T-helper 22 cell (primary cell): ENCODE results near the gene PRR23E.

Experiments
- DNase-seq: peaks from one replicate; pipeline ENCODE4 v3.0.0-alpha.2; 2020; ENCODE audit warnings: low read depth

PRR23E gene

DNA sequence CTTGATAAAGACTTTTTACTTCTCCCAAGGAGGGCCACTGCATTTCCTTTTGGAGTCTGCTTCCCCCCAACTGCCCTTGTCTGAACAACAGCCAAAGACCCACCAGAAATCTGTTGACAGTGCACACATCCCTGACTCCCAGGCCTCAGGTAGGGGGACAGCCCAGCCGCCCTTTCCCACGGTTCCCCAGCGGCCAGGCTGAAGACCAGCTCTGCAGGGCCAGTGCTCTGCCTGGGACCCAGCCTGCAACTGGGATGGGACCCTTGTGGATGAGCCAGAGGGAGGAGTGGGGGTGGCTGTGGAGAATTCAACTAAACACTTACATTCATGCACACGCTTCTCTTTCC is 8.1 kb upstream of the PRR23E start:
- no peak for DNase-seq

DNA sequence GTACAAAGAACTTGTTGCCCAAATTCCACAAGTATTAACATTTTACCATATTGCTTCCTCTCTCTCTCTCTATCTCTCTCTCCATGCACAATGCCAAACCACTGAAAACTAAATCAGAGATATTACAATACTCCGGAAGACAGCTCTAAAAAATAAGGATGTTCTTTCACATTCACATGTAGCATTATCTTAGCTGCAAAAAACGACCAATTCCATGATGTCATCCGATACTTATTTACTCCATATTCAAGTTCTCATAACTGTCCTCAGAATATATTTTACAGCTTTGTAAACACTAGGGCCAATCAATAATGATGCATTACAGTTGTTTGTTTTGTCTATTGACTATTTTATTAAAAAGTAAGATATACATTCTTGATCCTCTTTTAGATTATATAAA is 7.7 kb upstream of the PRR23E start:
- DNase-seq: no peak

DNA sequence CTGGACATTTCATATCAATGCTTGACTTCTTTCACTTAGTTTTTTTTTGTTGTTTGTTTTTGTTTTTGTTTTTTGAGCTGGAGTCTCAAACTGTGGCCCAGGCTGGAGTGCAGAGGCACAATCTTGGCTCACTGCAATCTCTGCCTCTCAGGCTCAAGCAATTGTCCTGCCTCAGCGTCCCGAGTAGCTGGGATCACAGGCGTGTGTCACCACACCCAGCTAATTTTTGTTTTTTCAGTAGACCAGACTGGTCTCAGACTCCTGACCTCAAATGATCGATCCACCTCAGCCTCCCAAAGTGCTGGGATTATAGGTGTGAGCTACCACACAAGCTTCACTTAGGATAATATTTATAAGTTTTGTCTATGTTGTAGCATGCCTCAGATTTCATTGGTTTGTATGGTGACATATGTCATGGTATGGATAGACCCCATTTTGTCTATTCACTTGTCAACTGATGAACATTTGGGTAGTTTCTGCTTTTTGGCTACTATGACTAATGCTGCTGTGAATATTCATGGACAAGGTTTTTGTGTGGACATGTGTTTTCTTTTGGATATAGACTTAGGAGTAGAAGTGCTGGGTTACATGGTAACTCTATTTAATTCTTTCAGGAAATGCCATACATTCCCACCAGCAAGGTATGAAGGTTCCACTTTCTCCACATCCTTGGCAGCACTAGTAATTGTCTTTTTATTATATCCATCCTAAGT is 6.8 kb upstream of the PRR23E start:
- no peak for DNase-seq

DNA sequence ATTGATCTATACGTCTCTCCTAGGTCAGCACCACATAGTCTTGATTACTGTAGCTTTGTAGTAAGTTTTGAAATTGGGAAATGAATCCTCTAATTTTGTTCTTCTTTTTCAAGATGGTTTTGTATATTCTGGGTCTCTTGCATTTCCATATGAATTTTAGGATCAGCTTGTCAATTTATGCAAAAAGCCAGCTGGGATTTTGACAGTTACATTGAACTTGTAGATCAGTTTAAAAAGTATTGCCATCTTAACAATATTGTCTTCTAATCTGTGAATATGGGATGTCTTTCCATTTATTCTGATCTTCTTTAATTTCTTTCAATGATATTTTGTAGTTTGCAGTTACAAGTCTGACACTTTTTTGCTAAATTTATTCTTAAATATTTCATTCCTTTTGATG is 5.6 kb upstream of the PRR23E start:
- no peak for DNase-seq

DNA sequence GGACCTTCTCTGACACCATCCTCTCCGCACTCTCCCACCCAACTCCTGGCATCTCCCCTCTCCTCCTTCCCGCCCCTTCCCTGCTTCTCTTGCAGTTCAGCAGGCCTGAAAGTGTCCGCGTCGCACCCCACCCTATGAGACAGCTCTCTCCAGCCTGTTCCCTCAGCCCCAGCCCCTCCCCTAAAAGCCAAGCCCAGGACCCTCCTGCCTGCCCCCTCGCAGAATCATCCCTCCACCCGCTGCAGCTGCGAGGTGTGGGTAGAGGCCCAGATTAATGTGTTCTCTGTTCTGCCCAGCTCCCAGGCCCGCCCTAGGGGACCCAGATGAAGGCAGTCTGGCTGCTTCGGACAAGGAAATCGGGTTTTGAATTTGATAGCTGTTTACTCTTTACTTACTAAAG is 410 bp downstream of the PRR23E start:
- DNase-seq: no peak

DNA sequence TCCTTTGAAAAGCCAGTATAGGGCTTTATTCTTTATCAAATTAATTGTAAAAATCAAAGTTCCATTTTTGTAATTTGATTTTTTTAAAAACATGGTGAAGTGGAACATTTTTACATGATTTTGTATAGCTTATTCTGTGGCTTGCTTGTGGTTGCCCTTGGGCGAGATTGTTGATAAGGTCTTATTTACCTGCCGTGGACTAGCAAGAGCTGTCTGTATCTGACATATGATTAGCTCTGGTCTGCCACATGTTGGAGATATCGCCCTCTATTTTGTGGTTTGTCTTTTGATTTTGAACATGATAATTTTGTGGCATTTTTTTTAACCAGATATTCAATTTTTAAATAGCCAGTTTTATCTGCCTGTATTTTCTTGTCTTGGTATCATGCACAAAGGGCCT is 844 bp downstream of the PRR23E start:
- DNase-seq: no peak

DNA sequence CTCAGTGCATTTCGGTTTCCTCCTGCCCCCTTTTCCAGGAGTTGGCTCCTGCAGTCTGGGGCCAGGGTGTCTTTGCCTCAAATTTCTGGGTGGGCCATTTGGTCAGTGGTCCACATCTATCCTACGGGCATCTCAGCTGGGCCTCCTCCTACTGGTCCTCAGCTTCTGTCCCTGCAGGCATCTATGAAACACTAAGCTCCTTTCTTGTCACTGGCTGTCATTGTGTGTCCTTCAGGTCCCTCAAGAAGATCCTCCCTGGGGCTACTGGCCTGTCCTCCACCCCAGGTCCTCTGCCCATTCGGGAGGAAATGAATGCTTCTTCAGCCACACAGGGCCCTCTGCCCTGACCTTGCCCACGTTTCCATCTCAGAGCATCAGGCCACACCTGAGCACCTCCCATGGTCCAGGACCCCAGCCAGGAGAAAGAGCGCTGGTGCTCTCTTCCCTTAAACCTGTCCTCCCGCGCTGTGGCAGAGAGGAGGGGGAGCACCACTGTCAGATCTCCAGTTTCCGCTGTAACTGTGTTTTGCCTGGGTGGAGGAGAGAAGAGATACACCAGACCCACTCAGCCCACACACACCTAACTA is 1.8 kb downstream of the PRR23E start:
- DNase-seq: no peak

DNA sequence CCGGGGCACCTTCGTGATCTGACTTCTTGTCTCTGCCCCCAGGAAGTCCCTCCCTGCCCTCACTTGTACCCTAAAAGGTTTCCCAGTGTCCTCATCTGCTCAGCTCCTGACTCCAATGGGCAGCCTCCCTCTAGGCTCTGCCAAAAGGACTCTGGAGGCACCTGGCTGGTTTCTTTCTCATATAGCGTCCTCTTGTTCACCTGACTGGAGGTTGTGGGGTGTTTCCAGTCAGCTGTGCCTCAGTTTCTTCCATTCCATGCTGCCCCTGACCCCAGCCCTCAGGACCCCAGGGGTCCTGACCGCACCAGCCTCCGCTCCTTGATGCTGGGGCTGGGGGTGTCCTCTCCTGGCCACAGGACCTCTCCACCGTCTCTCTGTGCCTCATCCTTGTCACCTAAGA is 2.5 kb downstream of the PRR23E start:
- DNase-seq: no peak

DNA sequence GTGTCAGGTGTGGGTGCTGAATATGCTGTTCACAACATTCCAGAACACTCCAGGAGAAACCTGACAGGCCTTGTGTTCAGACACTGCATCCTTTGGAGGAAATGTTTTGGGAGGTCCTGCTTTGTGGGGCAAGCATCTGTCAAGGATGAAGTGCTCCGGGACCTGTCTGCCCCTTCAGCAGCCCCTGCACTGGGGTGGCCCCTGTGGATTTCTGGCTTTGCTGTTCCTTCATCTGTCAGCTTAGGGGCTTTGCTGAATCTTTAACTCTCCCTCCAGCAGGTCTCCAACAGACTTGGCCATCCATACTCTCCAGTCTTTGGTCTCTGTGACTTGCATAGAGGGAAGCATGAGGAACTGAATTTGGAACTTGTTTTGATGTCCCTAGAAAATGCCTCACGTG is 3.1 kb downstream of the PRR23E start:
- no peak for DNase-seq

DNA sequence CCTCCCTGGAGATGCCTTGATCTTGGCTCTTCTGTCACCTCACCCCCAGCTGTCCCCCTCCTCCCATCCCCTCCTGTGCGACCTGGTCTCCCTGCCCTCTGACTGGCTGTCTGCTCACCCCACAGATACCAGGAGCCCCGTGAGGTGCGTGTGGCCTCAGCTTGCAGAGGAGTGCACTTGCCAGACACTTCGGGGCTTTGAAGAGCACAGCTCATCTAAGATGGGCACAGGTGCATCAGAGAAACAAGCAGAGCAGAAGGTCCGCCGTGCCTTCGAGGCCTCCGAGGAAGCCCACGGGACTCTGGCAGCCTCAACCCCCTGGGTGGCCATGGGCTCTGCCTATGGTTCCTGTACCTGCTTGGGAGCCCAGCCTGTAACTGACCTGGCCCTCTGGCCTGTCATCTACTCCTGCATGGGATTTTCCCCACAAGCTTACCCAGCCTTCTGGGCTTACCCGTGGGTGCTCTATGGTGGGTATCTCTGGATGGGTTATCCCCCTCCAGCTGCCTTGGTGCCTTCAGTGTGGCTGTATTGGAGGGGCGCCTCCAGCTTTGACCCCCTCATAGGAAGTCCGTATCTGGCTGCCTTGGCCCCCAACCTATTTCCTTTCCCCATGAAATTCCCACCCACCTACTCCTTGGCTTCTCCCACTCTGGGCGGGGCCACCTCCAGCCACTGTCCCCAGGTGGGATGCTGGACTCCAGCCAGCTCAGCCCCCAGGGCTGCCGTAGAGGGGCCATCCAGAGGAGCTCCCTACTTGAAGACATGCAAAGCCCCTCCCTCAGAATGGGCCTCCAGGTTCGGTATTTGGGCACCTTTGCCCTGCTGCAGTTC is 3.8 kb downstream of the PRR23E start:
- no peak for DNase-seq

DNA sequence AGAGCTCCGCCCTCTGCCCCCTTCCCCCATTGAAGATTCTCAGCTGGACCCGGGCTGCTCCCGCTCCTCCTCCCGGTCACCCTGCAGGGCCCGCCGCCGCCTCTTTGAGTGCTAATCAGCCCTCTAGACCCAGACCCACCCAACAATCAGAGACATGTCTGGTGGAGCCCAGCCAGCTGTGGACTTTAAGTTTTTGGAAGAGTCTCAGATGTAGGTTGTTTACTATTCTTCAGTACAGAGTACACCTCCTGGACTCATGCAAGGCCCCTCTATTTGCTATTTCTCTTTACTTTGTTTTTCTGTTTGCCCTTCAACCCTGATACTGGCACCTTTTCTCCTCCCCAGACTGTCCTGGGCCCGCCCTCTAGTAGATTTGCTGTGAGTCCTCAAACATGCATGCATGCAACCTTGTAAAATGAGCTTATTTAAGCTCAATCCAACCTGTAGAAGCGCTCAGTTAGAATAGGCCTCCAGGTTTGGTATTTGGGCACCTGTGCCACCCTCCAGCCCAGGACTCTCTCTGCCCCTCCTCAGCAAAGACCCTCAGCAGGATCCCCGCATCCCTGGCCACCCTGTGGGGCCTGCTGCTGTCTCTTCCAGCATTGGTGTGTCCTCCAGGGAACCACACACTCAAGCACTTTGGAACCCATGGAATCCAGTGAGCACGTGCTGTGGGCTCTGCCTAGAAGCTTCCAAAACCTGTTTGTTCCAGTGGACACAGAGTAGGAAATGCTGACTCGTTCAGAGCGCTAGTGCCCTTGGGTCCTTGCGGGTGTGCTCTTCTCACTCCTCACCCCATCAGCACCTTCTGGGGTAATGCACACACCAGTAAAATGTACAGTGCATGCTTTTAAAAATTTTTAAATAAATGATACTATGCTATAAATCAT is 4.6 kb downstream of the PRR23E start:
- DNase-seq: no peak

DNA sequence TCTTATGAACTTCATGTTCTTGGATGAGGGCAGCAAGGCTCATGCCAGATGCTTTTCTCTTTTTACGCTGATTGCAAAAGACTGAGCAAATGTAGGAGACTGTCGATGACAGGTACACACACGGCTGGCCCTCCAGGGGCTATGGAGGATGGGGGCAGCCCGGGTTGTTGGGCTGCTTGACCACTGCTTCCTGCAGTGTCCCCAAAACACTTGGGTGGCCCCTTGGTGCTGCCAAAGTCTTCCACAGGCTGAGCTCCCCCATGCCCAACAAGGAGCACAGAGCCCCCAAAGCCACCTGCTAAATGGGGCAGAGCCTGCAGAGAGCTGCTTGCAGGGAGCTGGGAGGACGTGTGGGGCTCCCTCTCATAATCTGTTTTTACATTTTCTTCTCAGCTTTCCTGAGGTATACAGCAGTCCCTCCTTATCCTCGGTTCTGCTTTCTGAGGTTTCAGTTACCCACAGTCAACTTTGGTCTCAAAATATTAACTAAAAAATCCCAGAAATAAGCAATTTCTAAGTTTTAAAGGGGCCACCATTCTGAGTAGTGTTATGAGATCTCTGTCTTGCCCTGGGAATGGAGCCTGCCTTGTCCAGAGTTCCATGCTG is 7.3 kb downstream of the PRR23E start:
- no peak for DNase-seq

DNA sequence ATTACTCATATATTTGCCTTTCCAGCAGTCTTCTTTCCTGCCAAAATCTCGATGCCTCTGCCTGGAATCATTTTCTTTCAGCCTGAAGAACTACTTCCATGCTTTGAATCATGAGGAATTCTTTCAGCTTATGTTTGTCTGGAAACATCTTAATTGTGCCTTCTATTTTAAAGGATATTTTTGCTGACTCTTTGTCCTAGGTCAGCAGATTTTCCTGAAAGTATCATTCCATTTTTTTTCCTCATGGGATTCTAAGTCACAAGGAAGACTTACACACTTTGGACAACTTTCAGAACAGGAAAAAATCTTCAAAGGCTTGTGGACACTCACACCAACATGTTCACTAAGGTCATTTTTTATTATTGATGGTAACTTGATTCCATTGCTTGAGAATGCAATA is 10.1 kb downstream of the PRR23E start:
- no peak for DNase-seq

DNA sequence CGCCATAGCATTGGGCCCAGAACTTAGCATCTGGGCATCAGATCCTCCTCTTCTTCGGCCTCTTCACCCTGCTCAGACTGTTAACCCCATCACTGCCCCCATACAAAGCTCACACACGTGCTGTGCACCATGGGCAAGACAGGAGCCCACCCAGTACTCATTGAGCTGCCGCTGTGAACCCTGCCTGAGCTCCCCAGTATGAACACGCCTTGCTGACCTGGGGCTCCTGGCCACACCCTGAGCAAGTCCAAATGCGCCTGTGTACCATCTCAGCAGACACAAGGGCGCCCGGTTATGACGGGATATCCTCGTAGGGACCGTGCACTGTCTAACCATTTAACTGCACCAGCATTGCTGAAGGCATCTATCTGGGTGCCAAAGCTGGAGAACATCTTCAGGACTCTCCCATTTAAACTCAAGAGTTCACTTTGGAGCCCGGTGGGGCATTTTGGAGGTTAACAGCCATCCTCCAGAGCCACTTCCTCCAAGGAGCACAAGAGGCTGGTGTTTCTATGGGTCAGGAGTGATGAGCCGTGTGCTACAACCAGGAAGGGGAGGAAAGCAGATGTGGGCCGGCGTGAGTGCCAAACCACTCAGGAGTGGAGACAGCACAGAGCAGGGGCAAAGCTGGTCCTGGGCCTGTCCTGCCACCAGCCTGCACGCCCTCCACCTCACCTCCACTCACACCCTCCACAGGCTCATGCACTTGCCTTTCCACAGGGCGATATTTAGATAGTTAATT is 12.1 kb downstream of the PRR23E start:
- DNase-seq: no peak

DNA sequence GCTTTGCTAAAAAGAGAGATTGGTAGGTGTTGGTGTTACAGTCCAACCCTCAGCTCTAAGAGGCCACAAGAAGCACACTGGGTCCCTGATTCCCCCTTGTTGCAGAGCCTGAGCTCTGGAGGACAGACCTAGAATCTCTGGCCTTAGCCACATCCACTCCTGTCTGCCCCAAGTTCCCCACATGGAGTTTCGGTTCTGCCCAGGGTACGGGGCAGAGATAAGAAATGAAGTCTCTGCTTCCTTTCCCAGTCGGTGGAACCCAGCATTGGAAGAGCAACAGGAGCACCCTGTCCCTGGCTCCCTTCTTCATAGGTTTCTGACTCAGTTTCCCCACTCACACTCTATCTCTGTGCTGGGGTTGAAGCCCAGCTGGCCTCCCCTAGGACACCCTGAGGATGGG is 13.2 kb downstream of the PRR23E start:
- no peak for DNase-seq

DNA sequence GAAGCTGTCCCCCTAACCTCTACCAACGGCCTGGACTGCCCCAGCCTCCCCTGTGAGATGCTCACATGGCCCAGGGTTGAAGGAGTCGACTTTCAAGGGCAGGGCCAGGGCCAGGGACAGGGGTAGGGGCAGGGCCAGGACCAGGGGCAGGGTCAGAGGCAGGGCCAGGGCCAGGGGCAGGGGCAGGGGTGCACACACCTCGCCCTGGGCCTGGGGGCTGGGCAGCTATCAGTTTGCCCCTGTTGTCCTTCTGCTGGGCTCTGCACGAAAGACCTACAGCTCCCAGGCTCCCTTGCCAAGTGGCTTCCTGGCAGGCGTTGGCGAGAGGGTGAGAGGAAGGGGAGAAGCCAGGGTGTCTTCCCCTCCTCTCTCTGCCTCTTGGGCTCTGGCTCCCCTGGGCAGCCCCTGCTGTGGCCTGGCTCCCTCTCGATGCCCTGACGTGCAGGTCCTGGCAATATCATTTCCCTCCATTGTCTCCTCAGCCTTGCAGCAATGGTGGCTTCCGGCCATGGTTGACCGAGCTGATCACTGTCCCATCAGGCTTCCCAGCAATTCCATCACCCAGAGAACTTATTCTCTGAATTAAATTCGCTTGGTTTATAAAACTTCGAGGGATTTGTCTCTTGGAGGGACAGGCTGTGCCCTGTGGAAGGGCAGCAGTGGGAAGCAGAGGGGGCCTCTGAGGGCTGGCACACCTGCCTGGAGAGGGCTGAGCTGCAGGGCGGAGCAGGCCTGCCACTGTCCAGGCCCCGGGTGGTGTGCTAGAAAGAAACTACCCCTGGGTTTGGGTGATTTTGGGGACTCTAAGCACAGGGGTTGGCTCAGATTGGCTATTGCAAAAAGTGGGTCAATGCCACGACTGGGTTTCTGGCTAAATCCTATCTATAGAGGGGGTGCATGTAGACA is 13.9 kb downstream of the PRR23E start:
- no peak for DNase-seq

DNA sequence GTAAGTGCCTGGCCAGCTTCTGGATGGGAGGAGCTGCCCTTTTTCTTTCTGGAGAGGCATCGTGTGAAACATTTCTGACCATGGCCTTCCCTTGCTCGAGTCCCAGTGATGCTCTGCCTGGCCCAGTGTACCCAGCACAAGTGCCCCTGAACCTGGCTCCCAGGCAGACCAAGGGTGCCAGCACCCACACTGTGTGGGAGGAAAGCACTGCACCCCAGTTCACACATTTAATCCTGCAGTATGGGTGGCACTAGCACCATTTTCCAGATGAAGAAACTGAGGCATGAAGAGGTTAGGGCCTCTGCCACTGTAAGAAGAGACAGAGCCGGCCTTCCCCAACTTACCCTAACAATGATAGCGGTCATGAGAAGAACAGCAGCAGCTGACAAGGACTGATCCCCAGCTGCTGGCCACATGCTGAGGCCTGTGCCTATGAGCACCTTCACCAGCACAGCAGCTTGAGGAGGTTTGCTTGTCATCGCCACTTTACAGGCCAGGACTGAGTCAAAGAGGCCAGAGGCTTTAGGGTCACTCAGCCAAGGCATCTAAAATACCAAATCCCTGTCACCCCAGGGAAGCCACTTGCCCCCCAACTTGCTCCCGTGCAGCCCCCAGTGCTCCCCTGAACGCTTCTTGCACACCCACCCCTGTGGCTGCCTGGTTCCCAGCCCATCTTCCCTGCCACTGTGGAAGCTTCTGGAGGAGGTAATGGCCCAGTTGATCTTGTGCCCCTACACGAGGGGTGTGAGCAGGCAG is 15.0 kb downstream of the PRR23E start:
- no peak for DNase-seq

DNA sequence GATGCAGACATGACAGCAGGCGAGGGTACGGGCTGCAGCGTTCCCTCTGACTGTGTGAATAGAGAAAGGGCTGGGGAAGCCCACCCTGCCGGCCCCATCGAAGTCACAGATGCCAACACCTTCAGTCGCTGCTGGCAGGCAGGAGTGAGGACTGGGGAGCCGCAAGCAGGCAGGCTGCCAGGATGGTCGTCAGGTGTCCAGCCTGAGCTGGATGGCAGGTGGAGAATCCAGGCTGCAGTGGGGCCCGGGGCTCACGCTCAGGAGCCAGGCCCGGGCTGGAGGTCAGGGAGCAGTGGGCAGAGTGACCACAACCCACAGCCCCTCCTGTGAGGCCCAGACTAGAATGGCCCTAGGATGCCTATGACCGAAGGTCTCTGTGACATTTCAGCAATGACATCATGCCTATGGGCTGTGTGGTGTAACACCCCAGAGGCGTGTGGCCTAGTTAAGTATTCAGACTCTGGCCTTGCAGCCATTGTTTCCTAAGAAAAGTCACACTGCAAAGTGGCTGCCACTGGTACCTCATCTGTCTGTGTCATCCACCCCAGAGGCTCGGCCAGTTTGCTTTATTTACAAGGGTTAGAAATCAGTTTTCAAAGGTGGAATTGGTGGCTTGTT is 15.7 kb downstream of the PRR23E start:
- DNase-seq: no peak
